Activated CD4-positive, alpha-beta T cell treated with anti-CD3 and anti-CD28 coated beads, Interleukin-2, amount 10 ng/mL, durations not matched to agents 7 days and 5 days (primary cell): ENCODE results near the gene PSIP1. TPM values are rescaled to one million over a fixed set of nuclear protein-coding genes. Genes with fewer than 3 reads are reported as not detected.
A peak's percentile ranks its signal among the peaks of the same experiment; 100 is the strongest.
"Not testable (repeated sequence)": the region's sequence is repeated elsewhere in the genome, so short reads cannot be mapped to it uniquely, and the experiment has no call there.

Experiments
- CTCF ChIA-PET: fragments of 350-600 bp; sonication (Branson Sonifier 250); formaldehyde crosslinking; loops from one replicate; lab custom pipeline; 2021; ENCODE audit warnings: antibody characterized with exemption; lab: Charles Lee
- POLR2A ChIA-PET: fragments of 350-600 bp; sonication (Branson Sonifier 250); formaldehyde crosslinking; loops from one replicate; lab custom pipeline; 2021; ENCODE audit warnings: antibody characterized with exemption; lab: Charles Lee
- DNase-seq: peaks from one replicate; pipeline ENCODE4 v3.0.0-alpha.2; 2020
- H3K27ac Mint-ChIP-seq: one replicate; pipeline ENCODE4 v1.8.0; 2021; ENCODE audit warnings: mild to moderate bottlenecking, moderate library complexity, mixed read lengths
- H3K27me3 Mint-ChIP-seq: one replicate; pipeline ENCODE4 v1.8.0; 2021; ENCODE audit warnings: mixed read lengths
- H3K36me3 Mint-ChIP-seq: one replicate; pipeline ENCODE4 v1.8.0; 2021; ENCODE audit warnings: low read depth, mixed read lengths
- H3K4me1 Mint-ChIP-seq: one replicate; pipeline ENCODE4 v1.8.0; 2021; ENCODE audit warnings: mixed read lengths
- H3K4me3 Mint-ChIP-seq: one replicate; pipeline ENCODE4 v1.8.0; 2021; ENCODE audit warnings: mild to moderate bottlenecking, moderate library complexity, mixed read lengths
- H3K9me3 Mint-ChIP-seq: one replicate; pipeline ENCODE4 v1.8.0; 2021; ENCODE audit warnings: mixed read lengths
- total RNA-seq, 2 experiments: library from RNA; stranded (reverse); gene quantifications; one replicate each; pipeline ENCODE4 v1.2.3, GENCODE V29; 2021

Gene PSIP1
- total RNA-seq, 2 experiments from 2014 or later, result 148 to 169 TPM

GRCh38 chr9:15461056-15461455 lies 49.7 kb downstream of the PSIP1 start:
- Mint-ChIP-seq H3K9me3 (no peaks in the 10 kb centered on the region), H3K4me1 (no peaks in the 10 kb centered on the region), H3K36me3 (peaks cover 51% of the 10 kb centered on the region), H3K4me3 (no peak overlapping the region), H3K27me3 (no peaks in the 10 kb centered on the region), H3K27ac (no peak overlapping the region)
- DNase-seq, result no peak
- ChIA-PET CTCF (no interaction called here), POLR2A (no interaction called here)

- H3K9me3 Mint-ChIP-seq, result no peaks in the 10 kb centered on the region
- DNase-seq, result no peak
- no peaks in the 10 kb centered on the region for H3K27me3 Mint-ChIP-seq
- no peak overlapping the region for H3K27ac Mint-ChIP-seq
- H3K4me1 Mint-ChIP-seq, result no peaks in the 10 kb centered on the region
- CTCF ChIA-PET, result interaction anchor here (1.3 kb wide), 1 partner anchor 10 kb away, joined by 4 read pairs; no protein-coding TSS in a partner anchor
- POLR2A ChIA-PET, result no interaction called here
- no peak overlapping the region for H3K4me3 Mint-ChIP-seq
- peaks cover 41% of the 10 kb centered on the region for H3K36me3 Mint-ChIP-seq
Observed at GRCh38 chr9:15453956-15454355, 56.8 kb downstream of the PSIP1 start.

- ChIA-PET CTCF (interaction anchor here (0.8 to 1.3 kb wide), 2 partner anchors 10 to 12 kb away, joined by 3 to 4 read pairs; no protein-coding TSS in a partner anchor), POLR2A (no interaction called here)
- DNase-seq, result no peak
- no peaks in the 10 kb centered on the region for H3K4me1 Mint-ChIP-seq
- no peak overlapping the region for H3K27ac Mint-ChIP-seq
- H3K4me3 Mint-ChIP-seq, result no peak overlapping the region
- peaks cover 75% of the 10 kb centered on the region for H3K36me3 Mint-ChIP-seq
- no peaks in the 10 kb centered on the region for H3K9me3 Mint-ChIP-seq
- H3K27me3 Mint-ChIP-seq, result no peaks in the 10 kb centered on the region
Observed at GRCh38 chr9:15444141-15444540, 66.6 kb downstream of the PSIP1 start.

- H3K27ac Mint-ChIP-seq, H3K4me3 Mint-ChIP-seq, H3K4me1 Mint-ChIP-seq, POLR2A ChIA-PET, H3K27me3 Mint-ChIP-seq, H3K9me3 Mint-ChIP-seq, CTCF ChIA-PET, DNase-seq: not testable (repeated sequence)
- H3K36me3 Mint-ChIP-seq, result peaks cover 79% of the 10 kb centered on the region
Observed at GRCh38 chr9:15442264-15442663, 68.5 kb downstream of the PSIP1 start.

- H3K9me3 Mint-ChIP-seq, POLR2A ChIA-PET: not testable (repeated sequence)
- CTCF ChIA-PET, result interaction anchor here (0.6 to 0.7 kb wide), 2 partner anchors 29 to 41 kb away, joined by 3 to 4 read pairs; no protein-coding TSS in a partner anchor
Observed at GRCh38 chr9:15441841-15442240, 68.9 kb downstream of the PSIP1 start.

GRCh38 chr9:15438891-15439290 lies 71.9 kb downstream of the PSIP1 start:
- DNase-seq, result no peak
- Mint-ChIP-seq H3K4me1 (peaks cover 11% of the 10 kb centered on the region), H3K27ac (no peak overlapping the region), H3K36me3 (peaks cover 80% of the 10 kb centered on the region), H3K4me3 (no peak overlapping the region), H3K27me3 (no peaks in the 10 kb centered on the region), H3K9me3 (no peaks in the 10 kb centered on the region)
- ChIA-PET POLR2A (no interaction called here), CTCF (interaction anchor here (1.0 kb wide), 1 partner anchor 12 kb away, joined by 3 read pairs; no protein-coding TSS in a partner anchor)

More at GRCh38 chr9:15441841-15442240, 68.9 kb downstream of the PSIP1 start:
- H3K4me1 Mint-ChIP-seq, DNase-seq, H3K27ac Mint-ChIP-seq, H3K27me3 Mint-ChIP-seq, H3K4me3 Mint-ChIP-seq: not testable (repeated sequence)
- H3K36me3 Mint-ChIP-seq, result peaks cover 77% of the 10 kb centered on the region

- no peaks in the 10 kb centered on the region for H3K27me3 Mint-ChIP-seq
- H3K9me3 Mint-ChIP-seq, result no peaks in the 10 kb centered on the region
- H3K36me3 Mint-ChIP-seq, result peaks cover 64% of the 10 kb centered on the region
- no peak overlapping the region for H3K27ac Mint-ChIP-seq
- ChIA-PET POLR2A (no interaction called here), CTCF (interaction anchor here (0.6 kb wide), 1 partner anchor 279 kb away, joined by 4 read pairs; no protein-coding TSS in a partner anchor)
- H3K4me1 Mint-ChIP-seq, result peaks cover 34% of the 10 kb centered on the region
- no peak overlapping the region for H3K4me3 Mint-ChIP-seq
- no peak for DNase-seq
Observed at GRCh38 chr9:15433661-15434060, 77.1 kb downstream of the PSIP1 start.

- Mint-ChIP-seq H3K9me3 (no peaks in the 10 kb centered on the region), H3K36me3 (peaks cover 62% of the 10 kb centered on the region), H3K27ac (no peak overlapping the region), H3K4me3 (no peak overlapping the region), H3K4me1 (peaks cover 35% of the 10 kb centered on the region), H3K27me3 (no peaks in the 10 kb centered on the region)
- DNase-seq, result no peak
- ChIA-PET CTCF (interaction anchor here (0.6 to 1.2 kb wide), 3 partner anchors 10 to 280 kb away, joined by 3 to 4 read pairs (median 4); partner anchors contain the start of gene SNAPC3), POLR2A (no interaction called here)
Observed at GRCh38 chr9:15433191-15433590, 77.6 kb downstream of the PSIP1 start.

- H3K27ac Mint-ChIP-seq, result no peak overlapping the region
Observed at GRCh38 chr9:15430920-15431844, 79.6 kb downstream of the PSIP1 start.

GRCh38 chr9:15427702-15428101 lies 83.1 kb downstream of the PSIP1 start:
- CTCF ChIA-PET, POLR2A ChIA-PET: not testable (repeated sequence)

More at GRCh38 chr9:15430920-15431844, 79.6 kb downstream of the PSIP1 start:
- H3K4me3 Mint-ChIP-seq, result no peak overlapping the region
- no peaks in the 10 kb centered on the region for H3K27me3 Mint-ChIP-seq
- POLR2A ChIA-PET, result no interaction called here
- CTCF ChIA-PET, result no interaction called here
- peaks cover 62% of the 10 kb centered on the region for H3K36me3 Mint-ChIP-seq
- no peak for DNase-seq
- H3K4me1 Mint-ChIP-seq, result peaks cover 40% of the 10 kb centered on the region
- no peaks in the 10 kb centered on the region for H3K9me3 Mint-ChIP-seq

GRCh38 chr9:15426019-15426418 lies 84.8 kb downstream of the PSIP1 start:
- H3K36me3 Mint-ChIP-seq, result peaks cover 45% of the 10 kb centered on the region

More at GRCh38 chr9:15427702-15428101, 83.1 kb downstream of the PSIP1 start:
- H3K27ac Mint-ChIP-seq, H3K9me3 Mint-ChIP-seq, DNase-seq, H3K27me3 Mint-ChIP-seq, H3K4me3 Mint-ChIP-seq: not testable (repeated sequence)
- peaks cover 51% of the 10 kb centered on the region for H3K36me3 Mint-ChIP-seq
- H3K4me1 Mint-ChIP-seq, result peaks cover 60% of the 10 kb centered on the region

GRCh38 chr9:15423231-15423985 lies 87.4 kb downstream of the PSIP1 start:
- peaks cover 2% of the 10 kb centered on the region for H3K27me3 Mint-ChIP-seq
- POLR2A ChIA-PET, result no interaction called here
- H3K4me1 Mint-ChIP-seq, result peaks cover 45% of the 10 kb centered on the region
- DNase-seq, result peak; percentile 30
- peaks cover 32% of the 10 kb centered on the region for H3K36me3 Mint-ChIP-seq
- CTCF ChIA-PET, result interaction anchor here (0.7 to 1.9 kb wide), 4 partner anchors 9 to 110 kb away, joined by 3 to 4 read pairs (median 4); partner anchors contain the start of gene PSIP1
- H3K4me3 Mint-ChIP-seq, result peak overlapping the region; percentile 94
- H3K9me3 Mint-ChIP-seq, result no peaks in the 10 kb centered on the region
- peak overlapping the region; percentile 93 for H3K27ac Mint-ChIP-seq

More at GRCh38 chr9:15426019-15426418, 84.8 kb downstream of the PSIP1 start:
- Mint-ChIP-seq H3K27me3 (no peaks in the 10 kb centered on the region), H3K27ac (no peak overlapping the region), H3K4me3 (no peak overlapping the region), H3K4me1 (peaks cover 63% of the 10 kb centered on the region), H3K9me3 (no peaks in the 10 kb centered on the region)
- POLR2A ChIA-PET, result no interaction called here
- CTCF ChIA-PET, result interaction anchor here (0.8 kb wide), 1 partner anchor 108 kb away, joined by 5 read pairs; no protein-coding TSS in a partner anchor
- DNase-seq, result no peak
